Subcutaneous adipose tissue (tissue), 4 donors: Measurements from ENCODE around the gene STAB2. TPM values are rescaled to one million over a fixed set of nuclear protein-coding genes. Genes with fewer than 3 reads are reported as not detected.

Source experiments
- total RNA-seq, 4 donors: library from RNA; depleted of rRNA; stranded (reverse); fragments of >200 nt; gene quantifications; one replicate each; pipeline ENCODE4 v1.1.0, GENCODE V29; 2016
- TF ChIP-seq, protein P1 (sequence below): fragments of 450-650 bp; IDR thresholded peaks from one replicate; pipeline ENCODE4 v1.5.1; 2016; ENCODE audit warnings: low read depth, mild to moderate bottlenecking, control low read depth, antibody characterized with exemption, moderate library complexity

The STAB2 gene
- total RNA-seq, 4 donors from 2014 or later, result under 0.01 to 1.5 (median 0.16) TPM; not detected in 1

DNA sequence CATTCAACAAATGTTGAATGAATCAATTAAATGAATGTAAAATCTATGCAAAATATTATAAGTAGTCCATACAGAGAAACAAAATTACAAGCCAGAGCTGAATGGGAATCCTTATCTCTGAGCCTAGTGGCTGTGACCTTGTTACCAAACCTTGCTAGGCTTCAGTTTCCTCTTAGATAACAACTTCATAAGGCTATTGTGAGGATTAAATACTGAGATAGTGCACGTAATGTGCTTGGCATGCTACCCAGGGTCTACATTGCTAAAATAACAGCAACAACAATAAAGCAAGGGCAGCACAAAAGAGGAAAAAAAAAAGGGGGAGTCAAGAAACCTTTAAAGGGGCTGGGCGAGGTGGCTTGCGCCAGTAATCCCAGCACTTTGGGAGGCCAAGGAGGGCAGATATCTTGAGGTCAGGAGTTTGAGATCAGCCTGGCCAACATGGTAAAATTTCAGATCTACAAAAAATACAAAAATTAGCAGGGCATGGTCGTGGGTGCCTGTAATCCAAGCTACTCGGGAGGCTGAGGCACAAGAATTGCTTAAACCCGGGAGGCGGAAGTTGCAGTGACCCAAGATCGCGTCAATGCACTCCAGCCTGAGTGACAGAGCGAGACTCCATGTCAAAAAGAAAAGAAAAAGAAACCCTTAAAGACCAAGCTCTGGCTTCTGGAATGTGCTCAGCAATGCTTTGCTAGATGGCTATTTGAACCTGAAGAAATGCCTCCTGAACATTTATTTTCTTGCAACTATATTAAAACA lies 14.1 kb downstream of the STAB2 start:
- TF ChIP-seq, protein P1, sequence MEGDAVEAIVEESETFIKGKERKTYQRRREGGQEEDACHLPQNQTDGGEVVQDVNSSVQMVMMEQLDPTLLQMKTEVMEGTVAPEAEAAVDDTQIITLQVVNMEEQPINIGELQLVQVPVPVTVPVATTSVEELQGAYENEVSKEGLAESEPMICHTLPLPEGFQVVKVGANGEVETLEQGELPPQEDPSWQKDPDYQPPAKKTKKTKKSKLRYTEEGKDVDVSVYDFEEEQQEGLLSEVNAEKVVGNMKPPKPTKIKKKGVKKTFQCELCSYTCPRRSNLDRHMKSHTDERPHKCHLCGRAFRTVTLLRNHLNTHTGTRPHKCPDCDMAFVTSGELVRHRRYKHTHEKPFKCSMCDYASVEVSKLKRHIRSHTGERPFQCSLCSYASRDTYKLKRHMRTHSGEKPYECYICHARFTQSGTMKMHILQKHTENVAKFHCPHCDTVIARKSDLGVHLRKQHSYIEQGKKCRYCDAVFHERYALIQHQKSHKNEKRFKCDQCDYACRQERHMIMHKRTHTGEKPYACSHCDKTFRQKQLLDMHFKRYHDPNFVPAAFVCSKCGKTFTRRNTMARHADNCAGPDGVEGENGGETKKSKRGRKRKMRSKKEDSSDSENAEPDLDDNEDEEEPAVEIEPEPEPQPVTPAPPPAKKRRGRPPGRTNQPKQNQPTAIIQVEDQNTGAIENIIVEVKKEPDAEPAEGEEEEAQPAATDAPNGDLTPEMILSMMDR, result no peak

DNA sequence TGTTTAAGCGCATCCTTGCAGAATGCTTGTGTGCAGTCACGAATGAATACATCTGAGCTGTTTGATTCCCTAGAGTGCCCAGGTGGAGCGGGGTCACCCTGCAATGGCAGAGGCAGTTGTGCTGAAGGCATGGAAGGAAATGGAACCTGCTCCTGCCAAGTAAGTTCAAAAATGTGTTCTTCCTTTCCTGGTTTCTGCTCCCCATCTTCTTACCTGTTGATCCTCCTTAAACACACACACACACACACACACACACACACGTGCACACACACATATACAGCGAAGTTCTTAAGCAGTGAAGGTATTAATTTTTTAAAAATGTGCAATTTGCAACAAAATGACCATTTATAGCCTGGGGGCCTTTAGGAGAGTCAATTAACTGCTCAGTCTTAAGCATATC lies 33.3 kb downstream of the STAB2 start:
- TF ChIP-seq, protein P1, result no peak

DNA sequence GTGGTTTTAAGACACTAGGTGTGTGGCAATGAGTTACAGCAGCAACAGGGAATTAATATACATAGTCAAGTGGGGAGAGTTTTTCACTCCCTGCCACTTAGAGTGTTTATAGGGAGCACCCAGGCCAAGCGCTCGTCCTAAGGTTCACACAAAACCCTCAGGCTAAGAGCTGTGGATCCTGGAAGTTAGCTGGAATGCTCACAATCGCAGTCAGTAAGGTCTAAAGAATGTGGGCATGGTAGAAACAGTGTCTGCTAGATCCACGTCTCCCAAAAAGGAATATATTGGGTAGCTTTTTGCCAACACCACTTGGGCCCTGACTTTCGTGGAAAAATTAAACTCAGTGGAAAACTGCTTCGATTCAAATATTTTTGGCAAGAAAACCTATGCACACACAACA lies 36.6 kb downstream of the STAB2 start:
- TF ChIP-seq, protein P1, result no peak

DNA sequence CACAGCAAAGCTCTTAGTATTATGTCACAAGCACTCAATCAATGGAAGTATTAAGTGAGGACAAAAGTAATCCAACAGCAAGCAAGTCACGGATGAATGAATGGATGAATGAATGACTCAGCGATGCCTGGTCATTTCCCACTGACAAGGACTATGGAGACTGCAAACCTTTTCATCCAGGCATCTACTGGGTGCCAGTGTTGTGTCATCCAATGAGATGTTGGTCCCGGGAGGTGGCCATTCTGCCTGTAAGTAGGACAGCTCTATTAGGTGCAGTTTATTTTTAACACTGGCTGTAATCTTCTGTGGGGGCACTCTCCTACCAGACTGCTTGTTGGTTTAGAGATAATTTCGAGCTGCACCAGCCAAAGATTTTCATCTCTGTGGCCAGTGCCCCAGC lies 39.4 kb downstream of the STAB2 start:
- TF ChIP-seq, protein P1, result no peak

DNA sequence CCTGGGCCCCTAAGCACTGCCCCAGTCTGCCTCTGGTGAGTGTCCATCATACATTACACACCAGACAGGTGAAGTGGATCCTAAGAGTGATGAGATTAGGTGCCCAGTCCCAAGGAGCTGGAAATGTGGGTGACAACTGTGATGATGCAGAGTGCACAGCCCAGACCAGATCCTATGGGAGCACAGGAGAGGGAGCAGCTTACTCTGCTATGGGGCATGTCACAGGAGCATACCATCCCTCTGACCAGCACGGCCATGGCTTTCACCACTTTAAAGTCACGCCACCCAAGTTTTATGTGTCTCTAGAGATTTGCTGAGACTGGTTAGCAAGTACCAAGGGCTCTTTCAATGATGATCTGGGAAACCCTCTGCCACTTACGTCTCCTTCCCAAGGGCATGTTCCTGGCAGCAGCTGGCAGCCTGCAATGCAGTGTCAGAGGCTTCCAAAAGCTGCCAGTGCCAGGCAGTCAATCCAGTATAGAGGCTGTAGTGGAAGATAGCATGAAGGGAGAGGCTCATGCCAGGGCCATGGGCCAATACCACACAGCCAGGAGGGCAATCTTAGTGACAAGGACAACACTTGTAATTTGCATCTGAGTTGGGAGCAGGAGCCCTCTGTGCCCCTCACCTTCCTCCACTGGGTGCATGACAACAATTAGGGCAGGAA lies 40.2 kb downstream of the STAB2 start:
- TF ChIP-seq, protein P1, result no peak

DNA sequence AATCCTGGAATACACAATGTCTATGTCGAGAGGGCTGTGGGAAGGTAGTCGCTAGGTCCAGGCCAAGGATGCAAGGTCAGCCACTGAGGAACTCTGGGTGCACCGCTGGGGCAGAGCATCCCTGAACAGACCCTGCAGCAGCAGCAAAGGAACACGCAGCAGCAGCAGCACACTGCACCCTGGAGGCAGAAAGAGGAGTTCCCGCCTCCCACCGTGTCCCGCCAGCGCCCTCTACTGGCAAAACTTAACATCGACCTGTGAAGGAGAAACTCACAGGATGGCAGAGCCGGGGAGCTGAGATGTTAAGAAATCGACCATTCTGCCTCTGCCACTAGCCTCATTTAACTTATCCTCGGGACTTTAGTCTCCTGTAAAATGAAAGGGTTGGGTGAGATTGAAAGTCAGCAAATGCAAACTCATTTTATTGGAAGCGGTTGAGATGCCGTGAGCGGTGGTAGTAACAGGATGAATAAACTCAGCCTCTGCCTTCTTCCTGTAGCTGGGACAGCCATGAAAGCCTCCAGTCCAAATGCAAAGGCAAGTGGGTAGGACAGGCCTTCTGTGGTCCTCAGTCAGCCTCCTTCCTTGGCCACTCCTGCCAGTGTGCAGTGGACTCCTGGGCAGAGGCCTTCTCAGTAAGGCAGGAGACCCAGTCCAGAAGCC lies 45.6 kb downstream of the STAB2 start:
- TF ChIP-seq, protein P1, result no peak

DNA sequence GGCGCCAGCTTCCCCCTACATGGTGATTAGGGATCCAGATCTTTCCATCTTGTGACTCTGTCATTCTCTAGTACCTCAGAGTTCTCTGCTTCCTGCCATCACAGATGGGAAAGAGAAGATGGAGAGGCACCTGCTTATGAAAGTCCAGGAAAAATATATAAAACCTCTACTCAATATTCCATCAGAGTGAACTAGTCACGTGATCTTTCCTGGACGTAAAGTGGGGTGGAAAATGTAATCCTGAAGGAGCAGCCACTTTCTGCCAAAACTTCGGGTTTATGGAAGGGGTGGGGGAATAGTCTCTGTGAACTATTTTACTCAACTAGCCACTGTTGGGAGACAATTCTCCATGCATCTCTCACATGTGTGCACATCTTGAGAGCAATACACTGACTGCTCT lies 47.7 kb downstream of the STAB2 start:
- TF ChIP-seq, protein P1, result no peak
